Muscle of arm (tissue), 12 donors: Measurements from ENCODE around the gene VNN1. TPM values are rescaled to one million over a fixed set of nuclear protein-coding genes. Genes with fewer than 3 reads are reported as not detected.
"Not testable (repeated sequence)": the region's sequence is repeated elsewhere in the genome, so short reads cannot be mapped to it uniquely, and the experiment has no call there.

Source experiments
- DNase-seq: peaks from one replicate; pipeline ENCODE4 v3.0.0-alpha.2; 2013
- polyA plus RNA-seq, 12 donors: library from polyadenylated mRNA; unstranded; fragments of 120-200 nt; gene quantifications; one replicate each; pipeline ENCODE4 v1.2.1, GENCODE V29; 2013; ENCODE audit not compliant: insufficient read length in 12 of 12

Gene VNN1
- polyA plus RNA-seq, 12 donors: 0.11 to 0.65 (median 0.31) TPM; not detected in 2

GRCh38 chr6:132671295-132671694, 42.6 kb downstream of the VNN1 start:
- DNase-seq: no peak

DNA sequence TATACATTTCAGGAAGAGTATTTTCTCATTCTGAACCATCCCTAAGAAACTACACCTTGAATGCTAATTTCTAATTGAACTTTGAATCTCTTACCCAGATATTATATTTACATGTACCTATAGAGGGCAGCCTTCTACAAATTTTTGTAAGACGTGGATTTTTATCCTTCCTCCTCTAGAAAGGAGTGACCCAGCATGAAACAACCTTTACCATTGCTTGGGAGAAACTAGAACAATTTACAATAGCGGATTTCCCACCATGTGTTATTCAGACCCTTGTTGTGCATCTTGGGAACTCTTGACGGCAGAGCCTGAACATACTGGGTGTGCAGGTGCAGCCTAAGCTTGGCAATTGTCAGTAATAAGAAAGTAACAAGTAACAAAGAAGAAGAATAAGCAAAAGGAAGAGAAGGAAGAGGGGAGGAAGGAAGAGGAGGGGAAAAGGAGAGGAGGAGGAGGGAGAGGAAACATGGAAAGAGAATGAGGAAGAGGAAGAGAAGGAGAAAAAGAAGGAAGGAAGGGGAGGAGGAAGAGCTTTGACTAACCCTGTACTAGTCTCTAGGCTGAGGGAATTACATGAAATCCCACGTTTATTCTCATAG, 44.1 kb downstream of the VNN1 start:
- DNase-seq: peak; percentile 24

DNA sequence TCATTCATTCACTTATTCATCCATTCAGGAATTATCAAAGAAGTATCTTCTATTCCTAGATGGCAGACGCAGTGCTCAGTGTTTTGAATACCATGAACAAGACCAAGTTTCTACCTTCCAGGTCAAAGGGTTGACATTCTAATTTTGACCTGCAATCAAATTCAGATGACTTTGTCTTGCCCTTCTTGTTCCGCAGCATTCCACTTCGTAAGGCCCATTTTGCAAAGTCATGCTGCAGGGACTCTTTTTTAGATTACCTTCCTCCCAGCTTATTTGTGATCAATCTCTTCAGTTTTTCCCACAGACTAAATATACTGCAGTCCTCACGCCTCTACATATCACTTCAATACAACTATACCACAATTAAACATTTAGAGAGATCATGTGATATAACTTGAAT, 47.7 kb downstream of the VNN1 start:
- DNase-seq: no peak

GRCh38 chr6:132664309-132665034, 49.4 kb downstream of the VNN1 start:
- no peak for DNase-seq

- no peak for DNase-seq
Observed at GRCh38 chr6:132663661-132664060, 50.2 kb downstream of the VNN1 start.

DNA sequence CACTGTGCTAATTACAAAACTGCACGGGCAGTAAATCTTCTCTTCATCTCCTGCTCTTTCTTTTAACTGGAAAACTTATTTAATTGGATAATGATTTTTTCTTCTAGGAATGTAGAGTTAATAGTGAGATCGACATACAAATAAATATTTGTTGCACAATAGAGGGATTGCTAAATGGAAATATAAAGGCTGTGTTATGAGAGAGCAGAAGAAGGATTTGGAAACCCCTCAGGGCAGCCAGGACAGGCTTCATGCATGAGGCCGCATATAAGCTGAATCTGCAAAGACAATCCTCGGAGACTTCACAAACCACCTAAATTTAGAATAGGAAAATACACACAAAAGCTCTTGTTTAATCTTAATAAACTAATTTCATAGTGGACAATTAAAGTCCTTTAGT, 51.9 kb downstream of the VNN1 start:
- no peak for DNase-seq

- no peak for DNase-seq
Observed at GRCh38 chr6:132659082-132659481, 54.8 kb downstream of the VNN1 start, which contains the start of gene TAAR1. TAAR1 (minus strand) TSS chr6:132659182; CDS start chr6:132646003, 13,179 bp downstream.

DNA sequence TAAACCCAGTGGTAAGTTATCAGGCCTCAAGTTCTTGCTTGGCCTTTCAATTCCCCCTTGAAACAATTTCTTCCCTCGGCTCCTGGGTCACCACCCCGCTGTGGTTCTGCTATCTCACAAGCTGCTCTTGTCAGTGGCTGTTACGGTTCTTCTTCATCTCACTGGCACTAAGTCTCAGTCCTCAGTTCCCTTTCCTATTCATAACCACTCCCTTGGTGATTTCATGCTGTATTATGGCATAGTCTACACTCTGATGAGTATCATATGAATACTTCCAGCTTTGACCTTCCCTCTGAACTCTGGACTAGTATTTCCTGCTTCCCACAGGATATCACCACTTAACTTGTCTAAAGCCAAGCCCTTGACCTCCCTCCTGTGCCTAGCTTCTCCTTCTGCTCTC, 62.8 kb downstream of the VNN1 start:
- DNase-seq: no peak

GRCh38 chr6:132650429-132650828, 63.4 kb downstream of the VNN1 start:
- DNase-seq: no peak

GRCh38 chr6:132648828-132649227, 65.0 kb downstream of the VNN1 start:
- no peak for DNase-seq

GRCh38 chr6:132648356-132648755, 65.5 kb downstream of the VNN1 start:
- no peak for DNase-seq

DNA sequence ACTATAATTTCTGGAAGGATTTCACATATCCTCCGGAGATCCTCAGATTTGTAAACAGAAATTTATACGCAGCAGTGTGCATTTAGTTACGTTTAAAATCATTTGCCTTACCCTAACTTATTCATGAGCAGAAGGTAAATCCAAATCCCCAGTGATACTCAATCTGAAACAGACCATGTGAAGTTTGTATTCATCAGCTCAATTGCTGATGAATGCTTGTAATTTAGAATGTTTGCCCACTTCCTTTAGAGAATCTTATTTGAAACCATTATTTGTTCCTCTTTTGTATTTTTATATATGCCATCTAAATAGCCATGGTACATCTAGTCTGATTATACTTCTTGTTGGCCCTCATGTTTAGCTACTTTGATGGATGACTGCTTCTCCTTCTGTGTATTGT, 70.3 kb downstream of the VNN1 start:
- no peak for DNase-seq

DNA sequence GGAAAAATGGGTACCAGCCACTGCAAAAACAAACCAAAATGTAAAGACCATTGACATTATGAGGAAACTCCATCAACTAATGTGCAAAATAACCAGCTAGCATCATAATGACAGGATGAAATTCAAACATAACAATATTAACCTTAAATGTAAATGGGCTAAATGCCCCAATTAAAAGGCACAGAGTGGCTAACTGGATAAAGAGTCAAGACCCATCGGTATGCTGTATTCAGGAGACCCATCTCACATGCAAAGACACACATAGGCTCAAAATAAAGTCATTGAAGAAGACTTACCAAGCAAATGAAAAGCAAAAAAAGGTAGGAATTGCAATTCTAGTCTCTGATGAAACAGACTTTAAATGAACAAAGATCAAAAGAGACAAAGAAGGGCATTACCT, 76.7 kb downstream of the VNN1 start:
- DNase-seq: not testable (repeated sequence)

DNA sequence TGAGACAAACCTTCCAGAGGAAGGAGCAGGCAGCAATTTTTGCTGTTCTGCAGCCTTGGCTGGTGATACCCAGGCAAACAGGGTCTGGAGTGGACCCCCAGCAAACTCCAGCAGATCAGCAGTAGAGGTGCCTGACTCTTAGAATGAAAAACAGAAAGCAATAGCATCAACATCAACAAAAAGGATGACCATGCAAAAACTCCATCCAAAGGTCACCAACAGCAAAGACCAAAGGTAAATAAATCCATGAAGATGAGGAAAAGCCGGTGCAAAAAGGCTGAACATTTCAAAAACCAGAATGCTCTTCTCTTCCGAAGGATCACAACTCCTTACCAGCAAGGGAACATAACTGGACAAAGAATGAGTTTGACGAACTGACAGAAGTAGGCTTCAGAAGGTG, 77.9 kb downstream of the VNN1 start:
- not testable (repeated sequence) for DNase-seq

DNA sequence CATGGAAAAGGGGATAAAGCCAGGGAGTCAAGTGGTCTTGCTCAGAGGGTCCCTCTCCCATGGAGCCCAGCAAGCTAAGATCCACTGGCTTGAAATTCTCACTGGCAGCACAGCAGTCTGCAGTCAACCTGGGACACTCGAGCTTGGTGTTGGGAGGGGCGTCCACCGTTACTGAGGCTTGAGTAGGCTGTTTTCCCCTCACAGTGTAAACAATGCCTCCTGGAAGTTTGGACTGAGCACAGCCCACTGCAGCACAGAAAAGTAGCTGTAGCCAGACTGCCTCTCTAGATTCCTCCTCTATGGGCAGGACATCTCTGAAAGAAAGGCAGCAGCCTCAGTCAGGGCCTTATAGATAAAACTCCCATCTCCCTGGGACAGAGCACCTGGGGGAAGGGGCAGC, 78.6 kb downstream of the VNN1 start:
- DNase-seq: not testable (repeated sequence)

- no peak for DNase-seq
Observed at GRCh38 chr6:132634796-132635195, 79.1 kb downstream of the VNN1 start.

- DNase-seq: no peak
Observed at GRCh38 chr6:132633362-132633761, 80.5 kb downstream of the VNN1 start.

Other genes with a start within 250 kb of the VNN1 start
- gene STX7, start 200.9 kb downstream of the VNN1 start, polyA plus RNA-seq: 10 to 100 TPM in 11 of 12 donors, not detected in 1; 14.9 to 46.2 (median 42.1) TPM
- not detected for gene TAAR9, start 175.8 kb downstream of the VNN1 start, polyA plus RNA-seq
- not detected for gene TAAR8, start 161.4 kb downstream of the VNN1 start, polyA plus RNA-seq
- gene TAAR6, start 143.7 kb downstream of the VNN1 start, polyA plus RNA-seq: not detected
- gene TAAR5, start 124.3 kb downstream of the VNN1 start, polyA plus RNA-seq: not detected
- gene TAAR2, start 89.8 kb downstream of the VNN1 start, polyA plus RNA-seq: not detected
- gene TAAR1, start 54.9 kb downstream of the VNN1 start, polyA plus RNA-seq: not detected
- 1 to 10 TPM in 2 of 12 donors, under 1 TPM in 8, not detected in 2; 0.11 to 2.4 (median 0.50) TPM for gene VNN2, start 43.8 kb upstream of the VNN1 start, polyA plus RNA-seq
- gene SLC18B1, start 84.6 kb upstream of the VNN1 start, polyA plus RNA-seq: 10 to 100 TPM in 7 of 12 donors, 1 to 10 TPM in 4, not detected in 1; 7.5 to 14.1 (median 11.0) TPM
- gene RPS12, start 100.5 kb upstream of the VNN1 start, polyA plus RNA-seq: 1,000 to 10,000 TPM in 11 of 12 donors, not detected in 1; 1,180 to 2,731 (median 2,339) TPM